C4-2B (cell line): Measurements from ENCODE around the gene ZDHHC18.

Experiments
- CTCF ChIP-seq: fragments of 450-650 bp; conservative IDR thresholded peaks from 2 replicates; pipeline ENCODE4 v1.5.1; 2017; ENCODE audit warnings: mild to moderate bottlenecking
- ZFX ChIP-seq: fragments of 450-650 bp; IDR thresholded peaks from 2 replicates; pipeline ENCODE4 v1.6.1; 2017

GRCh38 chr1:26848499-26848898 lies 22.0 kb downstream of the ZDHHC18 start:
- no peak for TF ChIP-seq CTCF
- no peak for TF ChIP-seq ZFX
